HCT116 (cell line): ENCODE results near the gene XPC. TPM values are rescaled to one million over a fixed set of nuclear protein-coding genes. Genes with fewer than 3 reads are reported as not detected.

Experiments used
- ATAC-seq: fragments of 200-7000 bp; cut with Tn5 transposase; 2 replicates; pipeline ENCODE4 v1.9.1; 2020; ENCODE audit warnings: mild to moderate bottlenecking, moderate library complexity
- BruUV-seq: library from RNA; stranded (reverse); fragments of 400-500 nt; replicated peaks from 2 replicates; lab custom pipeline; 2021; lab: Mats Ljungman, UMichigan
- CTCF ChIA-PET: fragments of 300-600 bp; sonication (Branson Sonifier 250); formaldehyde crosslinking; loops from one replicate; lab custom pipeline; 2021; ENCODE audit warnings: antibody characterized with exemption; lab: Charles Lee
- POLR2A ChIA-PET: fragments of 300-600, 350-600 bp; sonication (Branson Sonifier 250); formaldehyde crosslinking; loops from one replicate; lab custom pipeline; 2021; ENCODE audit warnings: antibody characterized with exemption; lab: Charles Lee
- RAD21 ChIA-PET, 2 experiments: fragments of 300-600 bp; sonication (Branson Sonifier 250); formaldehyde crosslinking; loops; one replicate each; lab custom pipeline; 2023; ENCODE audit warnings: low total read pairs in 2 of 2; ENCODE audit not compliant: uncharacterized antibody in 2 of 2, unreplicated experiment in 2 of 2, low non-redundant PET in 1 of 2; lab: Charles Lee
- DNase-seq: peaks from one replicate; pipeline ENCODE4 v3.0.0-alpha.2; 2010; ENCODE audit warnings: low read depth, low spot score
- H2AFZ ChIP-seq: fragments of 200-600 bp; shearing (Covaris generic), sonication (generic); 2 replicates; pipeline ENCODE4 v1.6.1; 2017; ENCODE audit warnings: low read depth, mixed run types, mixed read lengths, antibody characterized with exemption, low read length; ENCODE audit not compliant: poor library complexity, severe bottlenecking
- H3K27ac ChIP-seq: 2 replicates; pipeline ENCODE4 v1.5.1; 2012; ENCODE audit warnings: low read depth, low read length
- H3K27me3 ChIP-seq: fragments of 200-600 bp; sonication (generic); 2 replicates; pipeline ENCODE4 v1.6.1; 2016; ENCODE audit warnings: mixed run types, low read length, mixed read lengths; ENCODE audit not compliant: insufficient read depth
- H3K36me3 ChIP-seq, 2 experiments: fragments of 200-500 bp in 1 of 2; fragments of 200-600 bp in 1 of 2; sonication (Bioruptor generic) in 1 of 2; sonication (generic) in 1 of 2; 2 replicates each; pipeline versions ENCODE4 v1.5.1 to v1.6.1; 2014 to 2016; ENCODE audit warnings: low read length in 2 of 2, inconsistent platforms in 1 of 2, mixed read lengths in 1 of 2, mixed run types in 1 of 2; ENCODE audit not compliant: insufficient read depth in 2 of 2, control insufficient read depth in 1 of 2
- H3K4me1 ChIP-seq, 2 experiments: fragments of 200-600 bp in 1 of 2; sonication (generic) in 1 of 2; 2 replicates each; pipeline versions ENCODE4 v1.5.1 to v1.6.1; 2012 to 2017; ENCODE audit warnings: low read length in 2 of 2, inconsistent platforms in 1 of 2, mild to moderate bottlenecking in 1 of 2, mixed read lengths in 1 of 2, mixed run types in 1 of 2, moderate library complexity in 1 of 2; ENCODE audit not compliant: insufficient read depth in 2 of 2, control insufficient read depth in 1 of 2
- H3K4me2 ChIP-seq: fragments of 200-600 bp; sonication (generic); 2 replicates; pipeline ENCODE4 v1.6.1; 2017; ENCODE audit warnings: mixed run types, low read length, mixed read lengths
- H3K4me3 ChIP-seq, 2 experiments: fragments of 200-600 bp in 1 of 2; sonication (generic) in 1 of 2; replicated peaks in 1 of 2; 2 replicates each; pipeline ENCODE4 v1.5.1; 2011 to 2016; ENCODE audit warnings: low read length in 2 of 2, control low read depth in 1 of 2, low read depth in 1 of 2, mild to moderate bottlenecking in 1 of 2, mixed read lengths in 1 of 2, mixed run types in 1 of 2
- H3K79me2 ChIP-seq: fragments of 200-600 bp; sonication (generic); 2 replicates; pipeline ENCODE4 v1.6.1; 2017; ENCODE audit warnings: mild to moderate bottlenecking, mixed run types, low read length, moderate library complexity, mixed read lengths; ENCODE audit not compliant: insufficient read depth
- H3K9ac ChIP-seq: fragments of 200-600 bp; sonication (generic); 2 replicates; pipeline ENCODE4 v1.6.1; 2016; ENCODE audit warnings: low read length, mixed read lengths
- H3K9me2 ChIP-seq: fragments of 200-600 bp; sonication (generic), shearing (Covaris generic); 2 replicates; pipeline ENCODE4 v1.6.1; 2017; ENCODE audit warnings: mixed run types, mild to moderate bottlenecking, moderate library complexity; ENCODE audit not compliant: insufficient read depth
- H3K9me3 ChIP-seq, 2 experiments: fragments of 200-500 bp in 1 of 2; fragments of 200-600 bp in 1 of 2; sonication (Bioruptor generic) in 1 of 2; sonication (generic) in 1 of 2; 2 replicates each; pipeline ENCODE4 v1.6.1; 2014 to 2017; ENCODE audit warnings: low read length in 2 of 2, mixed read lengths in 2 of 2, inconsistent platforms in 1 of 2, low read depth in 1 of 2, mild to moderate bottlenecking in 1 of 2, mixed run types in 1 of 2, moderate library complexity in 1 of 2; ENCODE audit not compliant: control insufficient read depth in 1 of 2, insufficient read depth in 1 of 2
- H4K20me1 ChIP-seq: fragments of 200-600 bp; sonication (generic), shearing (Covaris generic); 2 replicates; pipeline ENCODE4 v1.6.1; 2017; ENCODE audit warnings: mixed run types, mild to moderate bottlenecking, moderate library complexity; ENCODE audit not compliant: insufficient read depth
- ZNF274 ChIP-seq: fragments of 200-500 bp; sonication (Bioruptor generic); IDR thresholded peaks from 2 replicates; pipeline ENCODE4 v1.6.1; 2014; ENCODE audit warnings: mild to moderate bottlenecking, low read depth, low read length, inconsistent platforms
- intact Hi-C: fragments of 100-400 bp; cut with micrococcal nuclease; formaldehyde crosslinking; loops from 2 replicates; pipeline ENCODE4 v1.10.0; 2022
- total RNA-seq: library from RNA; stranded (reverse); gene quantifications from one replicate; pipeline ENCODE4 v1.2.1, GENCODE V29; 2021; ENCODE audit not compliant: unreplicated experiment
- TF ChIP-seq, protein P1 (sequence below): IDR thresholded peaks from 2 replicates; pipeline ENCODE4 v1.6.1; 2012; ENCODE audit warnings: low read depth
- TF ChIP-seq, protein P2 (sequence below): IDR thresholded peaks from 2 replicates; pipeline ENCODE4 v1.6.1; 2012
- TF ChIP-seq, protein P3 (sequence below): IDR thresholded peaks from 2 replicates; pipeline ENCODE4 v1.6.1; 2011; ENCODE audit warnings: mild to moderate bottlenecking, low read length, moderate library complexity; ENCODE audit not compliant: insufficient replicate concordance; ENCODE audit errors: extremely low read depth

XPC gene
- total RNA-seq, 1 experiment from 2014 or later, result 29.5 TPM

DNA sequence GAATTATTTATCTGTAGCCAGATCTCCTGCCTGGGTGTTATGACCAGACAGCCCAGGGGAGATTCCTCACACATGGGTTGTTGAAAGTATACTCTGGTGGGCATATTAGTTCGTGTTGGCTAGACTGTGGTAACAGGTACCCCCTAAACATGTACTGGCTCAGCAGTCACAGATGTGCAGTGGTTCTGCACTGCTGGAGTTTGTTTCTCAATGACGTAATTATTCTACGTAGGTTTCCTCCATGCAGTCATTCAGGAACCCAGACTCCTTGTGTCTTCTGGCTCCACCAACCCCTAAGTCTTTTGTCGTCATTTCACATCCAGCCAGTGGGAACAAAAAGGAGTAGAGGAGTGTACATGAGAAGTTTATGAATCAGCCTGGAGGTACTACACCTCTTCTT lies 16.5 kb upstream of the XPC start:
- H3K9ac ChIP-seq, result no peak overlapping the region
- BruUV-seq, result no TSS peak
- intact Hi-C loops, result no loop called here
- no peak overlapping the region for H2AFZ ChIP-seq
- TF ChIP-seq, protein P1, sequence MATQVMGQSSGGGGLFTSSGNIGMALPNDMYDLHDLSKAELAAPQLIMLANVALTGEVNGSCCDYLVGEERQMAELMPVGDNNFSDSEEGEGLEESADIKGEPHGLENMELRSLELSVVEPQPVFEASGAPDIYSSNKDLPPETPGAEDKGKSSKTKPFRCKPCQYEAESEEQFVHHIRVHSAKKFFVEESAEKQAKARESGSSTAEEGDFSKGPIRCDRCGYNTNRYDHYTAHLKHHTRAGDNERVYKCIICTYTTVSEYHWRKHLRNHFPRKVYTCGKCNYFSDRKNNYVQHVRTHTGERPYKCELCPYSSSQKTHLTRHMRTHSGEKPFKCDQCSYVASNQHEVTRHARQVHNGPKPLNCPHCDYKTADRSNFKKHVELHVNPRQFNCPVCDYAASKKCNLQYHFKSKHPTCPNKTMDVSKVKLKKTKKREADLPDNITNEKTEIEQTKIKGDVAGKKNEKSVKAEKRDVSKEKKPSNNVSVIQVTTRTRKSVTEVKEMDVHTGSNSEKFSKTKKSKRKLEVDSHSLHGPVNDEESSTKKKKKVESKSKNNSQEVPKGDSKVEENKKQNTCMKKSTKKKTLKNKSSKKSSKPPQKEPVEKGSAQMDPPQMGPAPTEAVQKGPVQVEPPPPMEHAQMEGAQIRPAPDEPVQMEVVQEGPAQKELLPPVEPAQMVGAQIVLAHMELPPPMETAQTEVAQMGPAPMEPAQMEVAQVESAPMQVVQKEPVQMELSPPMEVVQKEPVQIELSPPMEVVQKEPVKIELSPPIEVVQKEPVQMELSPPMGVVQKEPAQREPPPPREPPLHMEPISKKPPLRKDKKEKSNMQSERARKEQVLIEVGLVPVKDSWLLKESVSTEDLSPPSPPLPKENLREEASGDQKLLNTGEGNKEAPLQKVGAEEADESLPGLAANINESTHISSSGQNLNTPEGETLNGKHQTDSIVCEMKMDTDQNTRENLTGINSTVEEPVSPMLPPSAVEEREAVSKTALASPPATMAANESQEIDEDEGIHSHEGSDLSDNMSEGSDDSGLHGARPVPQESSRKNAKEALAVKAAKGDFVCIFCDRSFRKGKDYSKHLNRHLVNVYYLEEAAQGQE, result no peak
- TF ChIP-seq, protein P2, sequence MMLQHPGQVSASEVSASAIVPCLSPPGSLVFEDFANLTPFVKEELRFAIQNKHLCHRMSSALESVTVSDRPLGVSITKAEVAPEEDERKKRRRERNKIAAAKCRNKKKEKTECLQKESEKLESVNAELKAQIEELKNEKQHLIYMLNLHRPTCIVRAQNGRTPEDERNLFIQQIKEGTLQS, result no peak
- ChIA-PET CTCF (interaction anchor here (0.9 kb wide), 1 partner anchor 9 kb away, joined by 3 read pairs; no protein-coding TSS in a partner anchor), RAD21 (no interaction called here), POLR2A (no interaction called here)
- no peak for DNase-seq
- no peaks in the 10 kb centered on the region for H4K20me1 ChIP-seq
- H3K9me3 ChIP-seq, result no peaks in the 10 kb centered on the region
- H3K27ac ChIP-seq, result no peak overlapping the region
- peaks cover 52% of the 10 kb centered on the region for H3K79me2 ChIP-seq
- ATAC-seq, result no peak
- H3K9me2 ChIP-seq, result no peaks in the 10 kb centered on the region
- peaks cover 5% of the 10 kb centered on the region in 2 experiments; a peak in 2 of 4 replicates for H3K36me3 ChIP-seq
- H3K4me1 ChIP-seq, result no peaks in the 10 kb centered on the region
- no peaks in the 10 kb centered on the region for H3K27me3 ChIP-seq
- no peak overlapping the region for H3K4me3 ChIP-seq
- H3K4me2 ChIP-seq, result no peak overlapping the region

DNA sequence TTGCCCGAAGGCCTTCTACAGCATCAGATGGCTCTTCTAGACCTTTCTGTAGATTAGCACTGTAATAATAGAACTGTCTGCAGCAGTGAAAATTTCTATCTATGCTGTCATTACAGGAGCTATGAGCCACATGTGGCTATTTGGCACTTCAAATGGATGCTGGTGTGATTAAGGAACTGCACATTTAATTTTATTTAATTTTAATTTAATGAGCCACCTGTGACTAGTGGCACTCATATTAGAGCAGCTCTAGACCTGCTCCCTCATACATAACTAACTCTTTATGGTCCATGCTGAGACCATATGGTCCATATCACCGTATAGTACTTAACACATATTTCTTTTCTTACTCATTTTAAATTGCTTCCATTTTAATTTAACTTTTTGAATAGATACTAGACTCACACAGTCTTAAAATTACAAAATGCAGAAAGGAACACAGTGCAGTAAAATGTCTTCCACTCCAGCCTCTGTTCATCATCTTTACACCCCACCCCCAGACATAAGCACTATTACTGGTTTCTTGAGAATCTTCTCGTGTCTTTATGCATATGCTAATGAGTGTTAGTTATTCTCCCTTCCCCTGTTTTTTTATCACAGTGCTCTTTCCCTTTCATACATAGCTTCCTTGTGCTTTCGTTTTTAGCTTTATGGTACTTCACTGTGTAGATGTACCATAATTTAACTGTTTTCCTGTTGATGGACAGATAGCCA lies 9.8 kb upstream of the XPC start:
- Histone ChIP-seq H4K20me1 (no peaks in the 10 kb centered on the region), H3K9me3 (no peaks in the 10 kb centered on the region), H3K36me3 (peaks cover 18 to 36% of the 10 kb centered on the region in 2 experiments; a peak in 3 of 4 replicates), H3K4me3 (no peak overlapping the region), H3K27ac (no peak overlapping the region), H3K79me2 (peaks cover 80% of the 10 kb centered on the region), H3K4me2 (no peak overlapping the region), H2AFZ (no peak overlapping the region), H3K4me1 (no peaks in the 10 kb centered on the region), H3K27me3 (no peaks in the 10 kb centered on the region), H3K9me2 (no peaks in the 10 kb centered on the region), H3K9ac (no peak overlapping the region)
- no peak for ATAC-seq
- ChIA-PET CTCF (interaction anchor here (1.0 kb wide), 1 partner anchor 15 kb away, joined by 4 read pairs; no protein-coding TSS in a partner anchor), RAD21 (no interaction called here), POLR2A (no interaction called here)
- intact Hi-C loops, result no loop called here
- TF ChIP-seq ZNF274, result no peak
- TF ChIP-seq, protein P3, sequence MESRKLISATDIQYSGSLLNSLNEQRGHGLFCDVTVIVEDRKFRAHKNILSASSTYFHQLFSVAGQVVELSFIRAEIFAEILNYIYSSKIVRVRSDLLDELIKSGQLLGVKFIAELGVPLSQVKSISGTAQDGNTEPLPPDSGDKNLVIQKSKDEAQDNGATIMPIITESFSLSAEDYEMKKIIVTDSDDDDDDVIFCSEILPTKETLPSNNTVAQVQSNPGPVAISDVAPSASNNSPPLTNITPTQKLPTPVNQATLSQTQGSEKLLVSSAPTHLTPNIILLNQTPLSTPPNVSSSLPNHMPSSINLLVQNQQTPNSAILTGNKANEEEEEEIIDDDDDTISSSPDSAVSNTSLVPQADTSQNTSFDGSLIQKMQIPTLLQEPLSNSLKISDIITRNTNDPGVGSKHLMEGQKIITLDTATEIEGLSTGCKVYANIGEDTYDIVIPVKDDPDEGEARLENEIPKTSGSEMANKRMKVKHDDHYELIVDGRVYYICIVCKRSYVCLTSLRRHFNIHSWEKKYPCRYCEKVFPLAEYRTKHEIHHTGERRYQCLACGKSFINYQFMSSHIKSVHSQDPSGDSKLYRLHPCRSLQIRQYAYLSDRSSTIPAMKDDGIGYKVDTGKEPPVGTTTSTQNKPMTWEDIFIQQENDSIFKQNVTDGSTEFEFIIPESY, result no peak
- DNase-seq, result no peak
- BruUV-seq, result no TSS peak
